Stimulated activated CD8-positive, alpha-beta memory T cell treated with anti-CD3 and anti-CD28 coated beads, Interleukin-2, amount 100 ng/mL, for 48 hours (primary cell): ENCODE results near the gene IL1RAPL1.
A peak's percentile ranks its signal among the peaks of the same experiment; 100 is the strongest.
"Not testable (repeated sequence)": the region's sequence is repeated elsewhere in the genome, so short reads cannot be mapped to it uniquely, and the experiment has no call there.

ENCODE experiments used
- DNase-seq, 2 donors: peaks; one replicate each; pipeline ENCODE4 v3.0.0-alpha.2; 2020; ENCODE audit warnings: low read depth in 2 of 2

IL1RAPL1 gene

GRCh38 chrX:28626515-28626914 lies 39.3 kb downstream of the IL1RAPL1 start:
- DNase-seq: no peak

- no peak for DNase-seq
These were observed 40.9 kb downstream of the IL1RAPL1 start for GRCh38 chrX:28628120-28628519.

GRCh38 chrX:28638775-28639174 lies 51.5 kb downstream of the IL1RAPL1 start:
- no peak for DNase-seq

- DNase-seq: no peak
These were observed 52.2 kb downstream of the IL1RAPL1 start for GRCh38 chrX:28639451-28639850.

- DNase-seq: no peak
These were observed 62.3 kb downstream of the IL1RAPL1 start for GRCh38 chrX:28649541-28649940.

GRCh38 chrX:28651186-28651585 lies 63.9 kb downstream of the IL1RAPL1 start:
- no peak for DNase-seq

GRCh38 chrX:28659269-28659668 lies 72.0 kb downstream of the IL1RAPL1 start:
- DNase-seq: peak in 1 of 2 donors; percentile 1

GRCh38 chrX:28665778-28666177 lies 78.5 kb downstream of the IL1RAPL1 start:
- no peak for DNase-seq

- DNase-seq: no peak
These were observed 81.1 kb downstream of the IL1RAPL1 start for GRCh38 chrX:28668303-28668702.

GRCh38 chrX:28668957-28669356 lies 81.7 kb downstream of the IL1RAPL1 start:
- DNase-seq: no peak

GRCh38 chrX:28670074-28670473 lies 82.8 kb downstream of the IL1RAPL1 start:
- DNase-seq: no peak

GRCh38 chrX:28675173-28675572 lies 87.9 kb downstream of the IL1RAPL1 start:
- no peak for DNase-seq

- DNase-seq: no peak
These were observed 105.9 kb downstream of the IL1RAPL1 start for GRCh38 chrX:28693101-28693500.

GRCh38 chrX:28697732-28698131 lies 110.5 kb downstream of the IL1RAPL1 start:
- no peak for DNase-seq

GRCh38 chrX:28701222-28701621 lies 114.0 kb downstream of the IL1RAPL1 start:
- DNase-seq: no peak

GRCh38 chrX:28706964-28707363 lies 119.7 kb downstream of the IL1RAPL1 start:
- DNase-seq: no peak

- DNase-seq: no peak
These were observed 122.2 kb downstream of the IL1RAPL1 start for GRCh38 chrX:28709421-28709820.

GRCh38 chrX:28717864-28718263 lies 130.6 kb downstream of the IL1RAPL1 start:
- DNase-seq: no peak

GRCh38 chrX:28718450-28718849 lies 131.2 kb downstream of the IL1RAPL1 start:
- no peak for DNase-seq

GRCh38 chrX:28719620-28720019 lies 132.4 kb downstream of the IL1RAPL1 start:
- no peak for DNase-seq

- DNase-seq: no peak
These were observed 165.1 kb downstream of the IL1RAPL1 start for GRCh38 chrX:28752330-28752729.

- no peak for DNase-seq
These were observed 168.9 kb downstream of the IL1RAPL1 start for GRCh38 chrX:28756175-28756574.

- DNase-seq: no peak
These were observed 169.4 kb downstream of the IL1RAPL1 start for GRCh38 chrX:28756647-28757046.

GRCh38 chrX:28757290-28757689 lies 170.0 kb downstream of the IL1RAPL1 start:
- DNase-seq: no peak

- not testable (repeated sequence) for DNase-seq
These were observed 179.3 kb downstream of the IL1RAPL1 start for GRCh38 chrX:28766561-28766960.
